T-helper 2 cell treated with Interferon-gamma antibody and Interleukin-4, amounts not matched to agents 100 ng/mL and 5 ng/mL, for 36 hours (primary cell): Measurements from ENCODE around the gene PLBD2. TPM values are rescaled to one million over a fixed set of nuclear protein-coding genes. Genes with fewer than 3 reads are reported as not detected.

ENCODE experiments used
- intact Hi-C: fragments of 100-400 bp; cut with micrococcal nuclease; formaldehyde crosslinking; loops from one replicate; pipeline ENCODE4 v1.15.1; 2023
- total RNA-seq: library from RNA; stranded (reverse); gene quantifications from 2 replicates; pipeline ENCODE4 v1.2.3, GENCODE V29; 2022

PLBD2 gene
- total RNA-seq, 1 donor from 2014 or later: 12.5 TPM

DNA sequence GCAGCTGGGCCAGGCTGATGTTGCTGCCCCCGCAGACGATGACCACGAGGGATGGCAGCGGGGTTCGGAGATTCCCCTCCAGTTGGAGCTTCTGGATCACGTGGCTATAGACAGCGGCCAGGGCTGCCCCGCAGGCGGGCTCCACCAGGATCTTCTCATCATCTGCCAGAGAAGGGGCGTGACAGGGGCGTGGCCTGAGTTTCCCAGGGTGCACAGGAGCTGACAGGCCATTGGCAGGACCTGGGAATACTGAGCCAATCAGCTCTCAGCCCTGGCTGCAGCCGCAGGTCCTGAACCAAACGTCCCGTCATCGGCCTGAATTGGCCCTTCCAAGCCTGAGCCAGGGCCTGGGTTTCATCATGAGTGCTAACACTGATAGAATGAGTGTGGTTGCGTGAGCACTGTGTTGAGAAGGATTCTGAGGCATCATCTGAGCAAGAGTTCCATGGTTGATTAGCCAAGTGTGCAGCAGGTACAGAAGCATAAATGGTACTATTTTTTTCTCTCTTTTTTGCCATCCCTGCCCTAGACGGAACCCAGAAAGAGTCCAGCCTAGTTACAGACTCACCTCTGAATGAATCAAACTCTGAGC is 34.7 kb downstream of the PLBD2 start:
- intact Hi-C loops: no loop called here

- intact Hi-C loops: no loop called here
Observed at GRCh38 chr12:113393749-113394148, 35.4 kb downstream of the PLBD2 start.

DNA sequence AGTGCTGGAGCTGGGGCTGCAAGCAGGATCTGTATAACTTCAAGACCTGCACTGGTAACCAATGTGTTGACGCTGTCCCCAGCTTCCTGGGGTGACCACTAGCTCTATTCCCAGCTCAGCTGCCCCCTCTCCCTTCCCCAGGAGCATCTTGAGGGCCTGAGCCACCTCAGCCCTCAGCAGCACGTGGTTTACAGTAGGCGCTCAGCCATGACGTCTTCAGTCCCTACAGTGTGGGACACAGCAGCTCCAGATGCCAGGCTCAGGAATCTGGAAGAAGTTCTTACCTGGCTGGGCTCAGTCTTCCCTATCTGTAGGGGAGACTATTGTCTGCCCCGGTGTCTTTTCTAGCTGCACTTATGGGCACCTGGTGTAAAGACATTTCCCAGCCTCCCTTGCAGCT is 36.7 kb downstream of the PLBD2 start:
- intact Hi-C loops: no loop called here

DNA sequence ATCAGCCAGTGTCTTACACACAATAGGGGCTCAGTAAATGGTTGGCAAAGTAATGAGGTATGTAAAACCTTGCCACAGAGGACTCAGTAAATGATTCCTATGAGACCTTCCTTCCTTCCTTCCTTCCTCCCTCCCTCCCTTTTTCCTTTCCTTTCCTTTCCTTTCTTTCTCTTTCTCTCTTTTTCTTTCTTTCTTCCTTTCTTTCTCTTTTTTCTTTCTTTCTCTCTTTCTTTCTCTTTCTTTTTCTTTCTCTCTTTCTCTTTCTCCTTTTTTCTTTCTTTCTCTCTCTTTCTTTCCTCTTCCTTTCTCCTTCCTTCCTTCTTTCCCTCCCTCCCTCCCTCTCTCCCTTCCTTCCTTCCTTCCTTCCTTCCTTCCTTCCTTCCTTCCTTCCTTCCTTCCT is 37.8 kb downstream of the PLBD2 start:
- intact Hi-C loops: no loop called here

GRCh38 chr12:113396828-113397496 is 38.6 kb downstream of the PLBD2 start:
- intact Hi-C loops: no loop called here

DNA sequence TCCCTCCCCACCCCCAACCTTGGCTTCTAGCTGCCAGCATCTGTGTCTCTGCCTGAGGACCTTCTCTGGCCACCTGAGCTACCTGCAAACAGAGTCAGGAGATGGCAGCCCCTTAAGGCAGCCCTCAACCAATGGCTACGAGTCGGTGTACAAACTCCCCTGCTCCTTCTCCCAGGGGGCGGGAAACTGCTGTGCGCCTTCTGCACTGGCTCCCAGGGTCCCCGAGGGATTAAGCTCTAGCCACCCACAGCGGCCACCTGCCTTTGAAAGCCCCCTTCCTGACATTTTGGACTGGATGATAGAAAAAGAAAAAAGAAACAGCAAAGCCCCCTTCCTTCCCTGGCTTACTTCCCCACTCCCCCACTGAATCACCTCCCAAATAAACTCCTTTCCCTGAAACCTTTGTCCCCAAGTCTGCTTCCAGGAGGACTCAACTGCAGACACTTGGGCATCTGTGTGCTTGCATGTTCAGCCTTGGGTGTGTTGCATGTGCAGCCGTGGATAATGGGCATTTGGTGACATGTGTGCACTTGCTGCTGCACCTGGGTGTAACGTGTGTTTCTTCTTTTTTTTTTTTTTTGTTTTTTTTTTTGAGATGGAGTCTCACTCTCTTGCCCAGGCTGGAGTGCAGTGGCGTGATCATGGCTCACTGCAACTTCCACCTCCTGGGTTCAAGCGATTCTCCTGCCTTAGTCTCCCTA is 39.3 kb downstream of the PLBD2 start:
- intact Hi-C loops: no loop called here

DNA sequence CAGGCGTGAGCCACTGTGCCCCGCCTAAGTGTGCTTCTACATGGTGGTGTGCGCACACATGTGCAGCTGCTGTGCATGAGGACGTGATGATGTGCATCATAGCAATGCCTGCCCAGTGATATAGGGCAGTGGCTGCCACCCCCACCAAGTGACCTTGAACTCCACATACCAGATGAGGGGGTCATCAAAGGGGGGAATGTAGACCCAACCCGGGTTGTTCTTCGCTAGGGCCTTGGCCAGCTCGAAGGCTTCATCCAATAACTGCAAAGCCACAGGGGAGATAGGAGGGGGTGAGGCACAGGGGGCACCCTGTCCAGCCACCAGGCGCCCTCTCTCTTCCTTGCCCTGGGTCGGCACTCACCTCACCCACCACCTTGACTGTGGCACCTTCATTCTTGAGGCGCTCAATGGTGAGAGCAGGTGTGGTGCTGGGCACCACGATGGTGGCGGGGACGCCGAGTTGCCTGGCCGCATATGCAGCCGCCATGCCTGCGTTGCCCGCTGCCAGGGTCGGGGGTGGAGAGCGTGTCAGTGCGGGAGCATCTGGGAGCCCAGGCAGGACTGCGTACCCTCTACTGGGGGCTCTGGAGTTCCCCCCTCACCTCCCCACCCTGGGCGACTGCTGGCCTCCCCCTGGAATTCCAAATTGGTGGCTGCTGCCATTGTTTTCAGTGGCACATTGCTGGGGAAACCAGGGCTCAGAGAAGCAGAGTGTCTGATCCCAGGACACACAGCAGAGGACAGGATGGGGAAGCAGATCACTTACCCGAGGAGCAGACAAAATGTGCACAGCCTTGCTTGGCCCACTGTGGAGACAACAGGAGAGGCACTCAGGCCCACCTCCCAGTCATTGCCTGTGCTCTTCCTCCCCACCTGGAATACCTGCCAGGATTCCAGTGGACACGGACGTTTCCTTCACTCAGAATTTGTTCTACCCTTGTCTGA is 40.2 kb downstream of the PLBD2 start:
- intact Hi-C loops: no loop called here

GRCh38 chr12:113399490-113399889 is 41.1 kb downstream of the PLBD2 start:
- intact Hi-C loops: no loop called here

- intact Hi-C loops: no loop called here
Observed at GRCh38 chr12:113400362-113400761, 42.0 kb downstream of the PLBD2 start.

DNA sequence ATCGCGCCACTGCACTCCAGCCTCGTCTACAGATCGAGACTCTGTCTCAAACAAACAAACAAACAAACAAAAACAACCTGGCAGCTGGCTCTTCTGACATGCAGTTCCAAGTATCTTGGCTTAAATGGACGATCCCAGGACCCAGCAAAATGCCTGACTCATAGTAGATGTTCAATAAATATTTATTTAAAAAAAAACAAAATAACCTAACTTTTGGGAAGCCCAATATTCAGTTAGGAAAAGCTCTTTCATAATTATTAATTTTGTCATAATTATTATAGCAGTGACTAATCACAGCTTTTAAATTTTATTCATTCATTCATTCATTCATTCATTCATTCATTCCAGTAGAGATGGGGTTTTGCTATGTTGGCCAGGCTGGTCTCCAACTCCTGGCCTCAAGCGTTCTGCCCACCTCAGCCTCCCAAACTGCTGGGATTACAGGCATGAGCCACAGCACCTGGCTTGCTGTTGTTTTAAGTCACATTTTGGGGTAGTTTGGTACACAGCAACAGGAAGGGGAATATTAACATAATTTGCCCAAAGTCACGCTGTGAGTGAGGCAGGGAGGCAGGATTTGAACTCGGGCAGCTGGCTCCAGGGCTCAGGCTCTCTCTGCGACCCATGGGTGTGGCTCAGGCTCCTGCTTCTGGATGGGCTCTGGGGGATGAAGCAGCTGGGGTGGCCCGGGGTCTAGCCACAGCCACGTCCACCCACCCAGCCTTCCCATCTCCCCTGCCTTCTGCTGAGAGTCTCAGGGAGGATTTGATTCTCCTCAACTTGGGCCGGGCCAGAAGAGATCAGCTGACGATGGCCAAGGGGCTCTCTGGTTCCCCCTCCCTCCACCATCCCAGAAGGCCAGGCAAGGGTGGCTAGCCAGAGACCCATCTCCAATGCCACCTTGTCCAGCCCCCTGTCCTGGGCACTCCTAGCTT is 42.9 kb downstream of the PLBD2 start:
- intact Hi-C loops: no loop called here

GRCh38 chr12:113402586-113403260 is 44.3 kb downstream of the PLBD2 start:
- intact Hi-C loops: no loop called here

DNA sequence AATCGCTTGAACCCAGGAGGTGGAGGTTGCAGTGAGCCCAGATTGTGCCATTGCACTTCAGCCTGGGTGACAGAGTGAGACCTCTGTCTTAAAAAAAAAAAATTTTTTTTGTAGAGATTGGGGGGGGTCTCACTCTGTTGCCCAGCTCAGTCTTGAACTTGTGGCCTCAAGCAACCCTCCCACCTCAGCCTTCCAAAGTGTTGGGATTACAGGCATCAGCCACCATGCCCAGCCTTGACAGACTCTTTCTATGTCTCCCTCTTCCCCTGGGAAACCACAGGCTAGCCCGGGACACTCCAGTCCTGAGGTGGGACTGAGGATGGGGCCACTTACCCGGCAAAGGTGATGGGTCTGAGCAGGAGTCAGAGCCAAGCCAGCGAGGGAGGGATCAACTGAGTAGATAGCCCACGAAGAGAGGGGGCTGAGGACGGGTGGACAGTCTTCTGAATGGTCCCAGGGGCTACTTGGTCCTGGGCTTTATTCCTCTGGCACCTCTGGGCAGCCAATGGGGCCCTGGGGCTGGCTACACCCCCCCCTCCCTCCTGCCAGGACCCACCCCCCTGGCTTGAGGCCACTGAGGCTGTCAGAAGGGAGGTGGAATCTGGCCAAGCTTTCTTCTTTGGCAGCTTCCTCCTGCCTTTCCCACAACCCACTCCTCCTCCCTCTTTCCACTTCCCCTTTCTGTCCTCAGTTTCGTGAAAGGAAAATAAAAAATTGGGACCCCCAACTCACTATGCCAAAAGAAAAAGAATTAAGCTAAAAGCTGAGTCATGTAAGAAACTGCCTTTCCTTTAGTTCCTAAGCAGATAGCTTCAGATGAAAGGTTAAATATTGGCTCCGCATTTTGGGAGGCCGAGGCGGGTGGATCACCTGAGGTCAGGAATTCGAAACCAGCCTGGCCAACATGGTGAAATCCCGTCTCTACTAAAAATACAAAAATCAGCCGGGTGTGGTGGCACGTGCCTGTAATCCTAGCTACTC is 45.3 kb downstream of the PLBD2 start, which contains the start of gene SDS:
Gene SDS, minus strand, starts transcription at position 453 of the 981 bp plus-strand sequence. CDS start 4,179 bp downstream, outside the sequence.
- intact Hi-C loops: no loop called here

DNA sequence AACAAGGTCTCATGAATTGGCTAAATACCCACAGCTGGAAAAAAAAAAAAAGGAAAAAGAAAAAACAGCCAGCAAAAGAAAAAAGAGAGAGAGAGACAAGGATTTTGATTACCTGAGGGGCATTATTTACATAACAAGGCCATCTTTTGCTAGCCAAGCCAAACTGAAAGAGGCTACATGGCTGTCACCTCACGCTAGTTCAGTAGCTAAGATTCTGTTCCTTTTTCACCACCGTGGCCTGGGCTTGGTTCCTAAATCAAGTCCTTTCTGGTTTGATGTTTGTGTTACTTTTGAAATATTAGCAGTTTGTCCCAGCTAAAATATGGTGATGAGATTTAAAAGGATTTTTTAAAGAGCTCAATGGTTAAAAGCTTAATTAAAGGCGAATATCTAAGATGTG is 47.3 kb downstream of the PLBD2 start:
- intact Hi-C loops: no loop called here

GRCh38 chr12:113407931-113408600 is 49.7 kb downstream of the PLBD2 start:
- intact Hi-C loops: no loop called here

DNA sequence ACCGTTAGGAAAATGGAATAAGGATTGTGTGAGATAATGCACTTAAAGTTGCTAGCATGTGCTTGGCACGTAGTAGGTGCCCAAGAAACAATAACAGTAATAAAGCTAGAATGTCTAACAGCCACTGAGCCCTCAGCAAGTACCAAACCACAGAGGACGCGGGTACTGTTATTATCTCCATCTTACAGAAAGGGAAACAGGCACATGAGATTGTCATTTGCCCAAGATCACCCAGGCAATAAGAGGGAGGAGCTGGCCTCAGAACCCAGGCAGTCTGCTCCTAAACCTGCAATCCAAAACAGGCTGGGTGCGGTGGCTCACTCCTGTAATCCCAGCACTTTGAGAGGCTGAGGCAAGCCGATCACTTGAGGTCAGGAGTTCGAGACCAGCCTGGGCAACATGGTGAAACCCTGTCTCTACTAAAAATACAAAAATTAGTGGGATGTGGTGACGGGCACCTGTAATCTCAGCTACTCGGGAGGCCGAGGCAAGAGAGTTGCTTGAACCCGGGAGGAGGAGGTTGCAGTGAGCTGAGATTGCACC is 50.4 kb downstream of the PLBD2 start:
- intact Hi-C loops: no loop called here

DNA sequence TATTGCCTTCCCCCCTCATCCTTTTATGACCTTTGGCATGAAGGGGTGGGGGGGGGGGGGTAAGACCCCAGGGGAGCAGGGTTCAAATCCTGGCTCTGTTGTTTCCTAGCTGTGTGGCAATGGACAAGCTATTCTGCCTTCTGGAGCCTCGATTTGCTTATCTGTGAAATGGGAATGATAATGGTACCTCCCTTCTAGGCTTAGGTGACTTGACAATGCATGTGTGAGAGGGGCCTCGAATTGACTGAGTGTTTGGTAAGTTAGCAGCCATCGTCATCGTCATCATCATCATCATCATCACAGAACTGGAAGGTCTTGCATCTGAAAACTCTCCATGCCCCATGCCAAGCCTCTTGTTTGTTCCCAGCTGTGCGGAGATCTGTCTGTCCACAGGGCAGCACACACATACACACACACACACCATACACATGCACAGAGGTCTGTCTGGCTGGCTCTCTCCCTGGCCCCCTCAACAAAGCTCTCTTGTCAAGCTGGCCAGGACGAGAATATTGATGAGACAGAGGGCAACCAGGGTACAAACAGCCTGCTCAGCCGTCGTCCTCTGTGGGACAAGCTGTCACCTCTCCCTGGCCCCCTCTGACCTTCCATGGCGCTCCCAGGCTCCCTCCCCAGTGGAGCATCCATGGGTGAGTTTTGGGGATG is 51.2 kb downstream of the PLBD2 start:
- intact Hi-C loops: no loop called here

- intact Hi-C loops: no loop called here
Observed at GRCh38 chr12:113413488-113413939, 55.1 kb downstream of the PLBD2 start.
